Activated CD8-positive, alpha-beta T cell treated with anti-CD3 and anti-CD28 coated beads for 36 hours (primary cell): ENCODE results near the gene KISS1. TPM values are rescaled to one million over a fixed set of nuclear protein-coding genes. Genes with fewer than 3 reads are reported as not detected.

Source experiments
- ATAC-seq: fragments of 200-7000 bp; cut with Tn5 transposase; one replicate; pipeline ENCODE4 v1.10.0; 2021; ENCODE audit warnings: mild to moderate bottlenecking, moderate library complexity
- CTCF ChIA-PET: fragments of 350-600 bp; sonication (Branson Sonifier 250); formaldehyde crosslinking; loops from one replicate; lab custom pipeline; 2021; ENCODE audit warnings: antibody characterized with exemption; lab: Charles Lee
- POLR2A ChIA-PET: fragments of 350-600 bp; sonication (Branson Sonifier 250); formaldehyde crosslinking; loops from one replicate; lab custom pipeline; 2021; ENCODE audit warnings: antibody characterized with exemption; lab: Charles Lee
- DNase-seq: peaks from one replicate; pipeline ENCODE4 v3.0.0-alpha.2; 2020
- H3K27ac Mint-ChIP-seq: one replicate; pipeline ENCODE4 v1.8.0; 2021; ENCODE audit warnings: mild to moderate bottlenecking, mixed read lengths
- H3K27me3 Mint-ChIP-seq: one replicate; pipeline ENCODE4 v1.8.0; 2021; ENCODE audit warnings: mixed read lengths
- H3K36me3 Mint-ChIP-seq: one replicate; pipeline ENCODE4 v1.8.0; 2021; ENCODE audit warnings: low read depth, mixed read lengths
- H3K4me1 Mint-ChIP-seq: one replicate; pipeline ENCODE4 v1.8.0; 2021; ENCODE audit warnings: low read depth, mixed read lengths
- H3K4me3 Mint-ChIP-seq: one replicate; pipeline ENCODE4 v1.8.0; 2021; ENCODE audit warnings: mild to moderate bottlenecking, moderate library complexity, mixed read lengths
- H3K9me3 Mint-ChIP-seq: one replicate; pipeline ENCODE4 v1.8.0; 2021; ENCODE audit warnings: mixed read lengths
- intact Hi-C: fragments of 100-400 bp; cut with micrococcal nuclease; formaldehyde crosslinking; loops from one replicate; pipeline ENCODE4 v1.10.0; 2022
- total RNA-seq, 2 experiments: library from RNA; stranded (reverse); gene quantifications; one replicate each; pipeline ENCODE4 v1.2.3, GENCODE V29; 2021
- TF ChIP-seq, protein P1 (sequence below): fragments of 200-600 bp; IDR thresholded peaks from one replicate; pipeline ENCODE4 v1.8.0; 2022; ENCODE audit warnings: antibody characterized with exemption, mild to moderate bottlenecking

The KISS1 gene
- total RNA-seq, 2 experiments from 2014 or later: not detected

- Mint-ChIP-seq H3K4me3 (no peak overlapping the region), H3K27ac (no peak overlapping the region), H3K4me1 (peaks cover 2% of the 10 kb centered on the region), H3K36me3 (no peaks in the 10 kb centered on the region), H3K27me3 (peaks cover 6% of the 10 kb centered on the region), H3K9me3 (no peaks in the 10 kb centered on the region)
- ChIA-PET POLR2A (no interaction called here), CTCF (interaction anchor here (1.0 to 3.2 kb wide), 2 partner anchors 49 to 205 kb away, joined by 4 to 14 read pairs; no protein-coding TSS in a partner anchor)
- DNase-seq (no peak), ATAC-seq (no peak)
- TF ChIP-seq, protein P1, sequence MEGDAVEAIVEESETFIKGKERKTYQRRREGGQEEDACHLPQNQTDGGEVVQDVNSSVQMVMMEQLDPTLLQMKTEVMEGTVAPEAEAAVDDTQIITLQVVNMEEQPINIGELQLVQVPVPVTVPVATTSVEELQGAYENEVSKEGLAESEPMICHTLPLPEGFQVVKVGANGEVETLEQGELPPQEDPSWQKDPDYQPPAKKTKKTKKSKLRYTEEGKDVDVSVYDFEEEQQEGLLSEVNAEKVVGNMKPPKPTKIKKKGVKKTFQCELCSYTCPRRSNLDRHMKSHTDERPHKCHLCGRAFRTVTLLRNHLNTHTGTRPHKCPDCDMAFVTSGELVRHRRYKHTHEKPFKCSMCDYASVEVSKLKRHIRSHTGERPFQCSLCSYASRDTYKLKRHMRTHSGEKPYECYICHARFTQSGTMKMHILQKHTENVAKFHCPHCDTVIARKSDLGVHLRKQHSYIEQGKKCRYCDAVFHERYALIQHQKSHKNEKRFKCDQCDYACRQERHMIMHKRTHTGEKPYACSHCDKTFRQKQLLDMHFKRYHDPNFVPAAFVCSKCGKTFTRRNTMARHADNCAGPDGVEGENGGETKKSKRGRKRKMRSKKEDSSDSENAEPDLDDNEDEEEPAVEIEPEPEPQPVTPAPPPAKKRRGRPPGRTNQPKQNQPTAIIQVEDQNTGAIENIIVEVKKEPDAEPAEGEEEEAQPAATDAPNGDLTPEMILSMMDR: no peak
- intact Hi-C loops: no loop called here
These were observed 38.3 kb downstream of the KISS1 start for GRCh38 chr1:204157962-204158361.

DNA sequence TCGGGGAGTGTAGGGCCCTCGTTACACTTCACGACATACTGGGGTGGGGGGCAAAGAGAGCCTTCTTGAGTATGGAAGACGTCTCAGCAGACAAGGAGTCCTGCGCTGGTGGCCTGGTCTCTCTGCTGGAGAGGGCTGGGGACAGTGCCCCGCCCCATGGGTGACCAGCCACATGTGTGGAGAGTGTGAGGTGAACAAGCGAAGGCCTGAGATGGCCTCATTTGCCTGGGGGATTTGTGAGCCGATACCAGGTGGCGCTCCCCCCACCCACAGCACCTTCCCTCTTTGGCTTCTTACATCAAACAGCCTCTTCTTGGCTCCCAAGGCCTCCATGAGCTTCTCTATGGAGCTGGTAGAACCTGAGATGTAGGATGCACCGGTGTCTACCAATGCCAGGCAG is 40.4 kb downstream of the KISS1 start:
- H3K36me3 Mint-ChIP-seq: no peaks in the 10 kb centered on the region
- peaks cover 4% of the 10 kb centered on the region for H3K27me3 Mint-ChIP-seq
- no peak for DNase-seq
- TF ChIP-seq, protein P1: no peak
- H3K9me3 Mint-ChIP-seq: no peaks in the 10 kb centered on the region
- POLR2A ChIA-PET: no interaction called here
- H3K4me1 Mint-ChIP-seq: peaks cover 3% of the 10 kb centered on the region
- CTCF ChIA-PET: interaction anchor here (2.6 kb wide), 1 partner anchor 51 kb away, joined by 8 read pairs; no protein-coding TSS in a partner anchor
- intact Hi-C loops: no loop called here
- no peak for ATAC-seq
- H3K4me3 Mint-ChIP-seq: no peak overlapping the region
- H3K27ac Mint-ChIP-seq: no peak overlapping the region

DNA sequence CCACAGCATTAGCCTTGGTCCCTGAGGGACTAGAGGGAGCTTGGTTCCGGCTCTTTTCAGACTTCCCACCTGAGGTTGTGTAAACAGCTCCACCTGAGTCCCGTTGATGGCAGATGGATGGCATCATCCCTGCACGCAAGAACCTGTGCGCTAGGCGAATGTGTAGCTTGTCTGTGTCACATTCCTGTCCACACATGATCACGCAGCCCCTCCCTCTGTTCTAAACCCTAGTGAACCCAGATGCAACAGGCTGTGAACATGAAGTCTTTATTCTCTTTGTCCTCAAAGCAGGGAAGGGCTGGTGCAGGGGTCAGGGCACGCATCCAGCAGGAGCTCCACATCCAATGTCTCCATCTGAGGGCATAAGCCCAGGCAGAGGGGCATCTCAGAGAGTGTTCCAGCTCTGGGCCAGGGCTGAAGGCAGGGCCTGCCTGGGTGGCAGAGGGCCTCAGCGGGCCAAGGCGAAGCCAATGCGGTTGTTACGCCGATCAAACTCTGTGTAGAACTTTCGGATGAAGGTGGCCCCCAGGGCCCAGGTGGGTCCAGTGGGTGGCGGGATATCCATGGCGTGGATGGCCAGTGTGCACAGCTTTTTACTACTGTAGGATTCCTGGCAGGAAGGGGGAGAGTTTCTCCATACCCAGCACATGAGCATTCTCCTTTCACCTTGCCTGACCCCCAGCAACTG is 41.6 kb downstream of the KISS1 start:
- H3K36me3 Mint-ChIP-seq: no peaks in the 10 kb centered on the region
- CTCF ChIA-PET: interaction anchor here (1.0 to 2.6 kb wide), 3 partner anchors 8 to 209 kb away, joined by 3 to 8 read pairs (median 6); no protein-coding TSS in a partner anchor
- ATAC-seq: no peak
- DNase-seq: no peak
- intact Hi-C loops: no loop called here
- peaks cover 3% of the 10 kb centered on the region for H3K4me1 Mint-ChIP-seq
- H3K27me3 Mint-ChIP-seq: no peaks in the 10 kb centered on the region
- TF ChIP-seq, protein P1: no peak
- no peak overlapping the region for H3K4me3 Mint-ChIP-seq
- H3K27ac Mint-ChIP-seq: no peak overlapping the region
- H3K9me3 Mint-ChIP-seq: no peaks in the 10 kb centered on the region
- POLR2A ChIA-PET: no interaction called here

GRCh38 chr1:204153667-204154066 is 42.6 kb downstream of the KISS1 start:
- Mint-ChIP-seq H3K9me3 (no peaks in the 10 kb centered on the region), H3K27me3 (no peaks in the 10 kb centered on the region), H3K36me3 (no peaks in the 10 kb centered on the region), H3K4me3 (no peak overlapping the region), H3K4me1 (peaks cover 3% of the 10 kb centered on the region), H3K27ac (no peak overlapping the region)
- POLR2A ChIA-PET: no interaction called here
- TF ChIP-seq, protein P1: no peak
- ATAC-seq (no peak), DNase-seq (no peak)
- CTCF ChIA-PET: interaction anchor here (1.0 to 2.6 kb wide), 2 partner anchors 13 to 53 kb away, joined by 3 to 8 read pairs; no protein-coding TSS in a partner anchor
- intact Hi-C loops: no loop called here
